ENCODE results near the gene AUTS2.

- TF ChIP-seq POLR2A (IDR thresholded peaks at IDR 0.05) (no peak), CTCF (IDR thresholded peaks at IDR 0.05) (no peak)
Observed at GRCh38 chr7:70720191-70720873, 1122.1 kb downstream of the AUTS2 start.
